K562 (cell line): ENCODE data around the gene RALGPS1. TPM values are rescaled to one million over a fixed set of nuclear protein-coding genes. Genes with fewer than 3 reads are reported as not detected.

Experiments used
- AFF4 ChIP-seq: sonication (generic); formaldehyde crosslinking; IDR thresholded peaks from 2 replicates; pipeline ENCODE4 v1.8.0; 2023; ENCODE audit warnings: mild to moderate bottlenecking, missing genetic modification reagents
- CBX3 ChIP-seq, 2 experiments: IDR thresholded peaks; 1 replicate in 1 of 2; 2 replicates in 1 of 2; pipeline ENCODE4 v1.6.1; 2012; ENCODE audit warnings: inconsistent platforms in 2 of 2, low read length in 2 of 2, borderline replicate concordance in 1 of 2, control low read depth in 1 of 2
- CLOCK ChIP-seq: fragments of 250-450 bp; sonication (Bioruptor Pico); IDR thresholded peaks from 2 replicates; pipeline ENCODE4 v1.4.0; 2020; ENCODE audit warnings: mild to moderate bottlenecking, moderate library complexity, borderline replicate concordance
- DPF2 ChIP-seq: fragments of 450-650 bp; IDR thresholded peaks from 2 replicates; pipeline ENCODE4 v1.6.1; 2016
- ETV6 ChIP-seq, 3 experiments: fragments of 150-350 bp in 1 of 3; sonication (generic) in 1 of 3; formaldehyde crosslinking in 1 of 3; IDR thresholded peaks; 2 replicates each; pipeline versions ENCODE4 v1.6.1 to v1.8.0; 2014 to 2022; ENCODE audit warnings: borderline replicate concordance in 2 of 3, low read depth in 2 of 3, antibody characterized with exemption in 1 of 3, low read length in 1 of 3, mild to moderate bottlenecking in 1 of 3, missing genetic modification reagents in 1 of 3
- FOXJ2 ChIP-seq: fragments of 200-800 bp; sonication (Bioruptor generic); IDR thresholded peaks from 2 replicates; pipeline ENCODE4 v1.6.1; 2016; ENCODE audit warnings: missing genetic modification characterization, missing compliant biosample characterization
- GABPB1 ChIP-seq: sonication (generic); formaldehyde crosslinking; IDR thresholded peaks from 2 replicates; pipeline ENCODE4 v1.8.0; 2022; ENCODE audit warnings: mild to moderate bottlenecking, missing genetic modification reagents
- L3MBTL2 ChIP-seq: fragments of 450-650 bp; IDR thresholded peaks from 2 replicates; pipeline ENCODE4 v1.6.1; 2016; ENCODE audit warnings: mild to moderate bottlenecking, moderate library complexity
- MBD2 ChIP-seq: sonication (generic); IDR thresholded peaks from 2 replicates; pipeline ENCODE4 v1.6.1; 2016; ENCODE audit warnings: low read depth, borderline replicate concordance
- SAFB ChIP-seq: fragments of 200-400 bp; formaldehyde crosslinking; IDR thresholded peaks from 2 replicates; pipeline ENCODE4 v1.6.1; 2017; ENCODE audit warnings: low read depth, low read length, borderline replicate concordance
- SMAD4 ChIP-seq: fragments of 250-450 bp; sonication (Bioruptor Pico); conservative IDR thresholded peaks from 2 replicates; pipeline ENCODE4 v1.8.0; 2021; ENCODE audit warnings: inconsistent platforms, mild to moderate bottlenecking, moderate library complexity
- SRSF9 ChIP-seq: fragments of 200-400 bp; formaldehyde crosslinking; IDR thresholded peaks from 2 replicates; pipeline ENCODE4 v1.6.1; 2017; ENCODE audit warnings: low read depth, low read length, borderline replicate concordance
- STAG1 ChIP-seq: sonication (generic); formaldehyde crosslinking; IDR thresholded peaks from 2 replicates; pipeline ENCODE4 v1.5.0; 2020; ENCODE audit warnings: missing genetic modification reagents, borderline replicate concordance
- STAT5A ChIP-seq: IDR thresholded peaks from 2 replicates; pipeline ENCODE4 v1.6.1; 2012; ENCODE audit warnings: low read length, inconsistent platforms, borderline replicate concordance
- TCF7L2 ChIP-seq: fragments of 150-350 bp; IDR thresholded peaks from 2 replicates; pipeline ENCODE4 v1.6.1; 2016; ENCODE audit warnings: low read depth, mild to moderate bottlenecking, low read length, moderate library complexity
- TEAD2 ChIP-seq: fragments of 450-650 bp; IDR thresholded peaks from 2 replicates; pipeline ENCODE4 v1.6.1; 2016; ENCODE audit warnings: missing genetic modification characterization, control low read depth, missing compliant biosample characterization
- TFAM ChIP-seq: fragments of 250-450 bp; sonication (Bioruptor Pico); conservative IDR thresholded peaks from 2 replicates; pipeline ENCODE4 v1.5.0; 2021; ENCODE audit warnings: mild to moderate bottlenecking, moderate library complexity
- XRCC3 ChIP-seq: fragments of 450-650 bp; IDR thresholded peaks from 2 replicates; pipeline ENCODE4 v1.6.1; 2017; ENCODE audit warnings: mild to moderate bottlenecking, moderate library complexity
- YBX1 ChIP-seq: fragments of 450-650 bp; IDR thresholded peaks from 2 replicates; pipeline ENCODE4 v1.7.1; 2016; ENCODE audit warnings: mild to moderate bottlenecking
- ZNF830 ChIP-seq: fragments of 250-450 bp; sonication (Bioruptor Pico); IDR thresholded peaks from 2 replicates; pipeline ENCODE4 v1.5.0; 2021; ENCODE audit warnings: mild to moderate bottlenecking
- polyA plus RNA-seq, 8 experiments: library from polyadenylated mRNA; depleted of rRNA in 4 of 8; stranded (reverse) in 5 of 8; unstranded in 3 of 8; fragments of >200 nt; fragmentation: Nextera tagmentation in 2 of 8; fragmentation: Illumina TruSeq in 1 of 8; extraction: Ambion mirVana in 2 of 8; extraction: Trizol in 1 of 8; gene quantifications; 2 replicates each; pipeline versions ENCODE4 v1.2.1 to v1.2.3, GENCODE V29; 2011 to 2014; ENCODE audit warnings: inconsistent platforms in 1 of 8, missing spikeins in 1 of 8
- total RNA-seq, 7 experiments: library from RNA; depleted of rRNA in 6 of 7; stranded (reverse); fragments of >200 nt in 6 of 7; fragmentation: Illumina TruSeq in 2 of 7; extraction: Trizol in 2 of 7; gene quantifications; 2 replicates each; pipeline versions ENCODE4 v1.2.1 to v1.2.3, GENCODE V29; 2011 to 2021; ENCODE audit warnings: low replicate concordance in 1 of 7
- TF ChIP-seq, protein P1 (sequence below): fragments of 450-650 bp; conservative IDR thresholded peaks from 2 replicates; pipeline ENCODE4 v1.6.1; 2016; ENCODE audit warnings: missing genetic modification characterization, low read depth, mild to moderate bottlenecking, control low read depth, missing compliant biosample characterization
- TF ChIP-seq, protein P2 (sequence below): fragments of 250-450 bp; sonication (Bioruptor Pico); IDR thresholded peaks from 2 replicates; pipeline ENCODE4 v1.8.0; 2021; ENCODE audit warnings: moderate library complexity, mild to moderate bottlenecking, inconsistent platforms

Gene RALGPS1
- total and polyA plus RNA-seq, 9 of the 15 experiments (the other 6 are each of a cell fraction or from before 2014, with no cell fraction given): 0.04 to 2.6 (median 1.5) TPM

DNA sequence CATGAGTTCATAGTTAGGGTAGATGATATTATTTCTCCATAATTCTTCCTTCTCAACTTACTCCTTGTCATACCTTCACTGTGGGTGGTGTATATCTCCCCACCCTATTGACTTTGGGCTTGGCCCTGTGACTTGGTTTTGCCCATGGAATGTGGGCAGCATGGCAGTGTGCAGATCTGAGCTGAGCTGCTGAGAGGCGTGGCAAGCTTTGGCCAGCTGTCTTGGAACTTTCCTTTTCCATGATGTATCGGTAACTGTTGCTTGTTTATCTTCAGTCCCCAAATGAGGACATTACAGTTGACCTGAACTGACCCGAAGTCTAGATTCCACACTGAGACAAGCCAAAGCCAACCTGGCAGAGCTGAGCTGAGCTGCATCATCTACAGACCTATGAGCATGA, 70.4 kb downstream of the RALGPS1 start (continued):
- no peak for TF ChIP-seq CLOCK (CRISPR knock-in tag)
- no peak for TF ChIP-seq STAT5A
- TF ChIP-seq GABPB1 (CRISPR knock-in tag): no peak
- TF ChIP-seq, protein P1, sequence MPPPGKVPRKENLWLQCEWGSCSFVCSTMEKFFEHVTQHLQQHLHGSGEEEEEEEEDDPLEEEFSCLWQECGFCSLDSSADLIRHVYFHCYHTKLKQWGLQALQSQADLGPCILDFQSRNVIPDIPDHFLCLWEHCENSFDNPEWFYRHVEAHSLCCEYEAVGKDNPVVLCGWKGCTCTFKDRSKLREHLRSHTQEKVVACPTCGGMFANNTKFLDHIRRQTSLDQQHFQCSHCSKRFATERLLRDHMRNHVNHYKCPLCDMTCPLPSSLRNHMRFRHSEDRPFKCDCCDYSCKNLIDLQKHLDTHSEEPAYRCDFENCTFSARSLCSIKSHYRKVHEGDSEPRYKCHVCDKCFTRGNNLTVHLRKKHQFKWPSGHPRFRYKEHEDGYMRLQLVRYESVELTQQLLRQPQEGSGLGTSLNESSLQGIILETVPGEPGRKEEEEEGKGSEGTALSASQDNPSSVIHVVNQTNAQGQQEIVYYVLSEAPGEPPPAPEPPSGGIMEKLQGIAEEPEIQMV (tag): peak; percentile 70; the same call in 1 of the 2 replicates
- TF ChIP-seq AFF4 (CRISPR knock-in tag): no peak
- TF ChIP-seq MBD2: no peak
- peak; percentile 79; the same call in 1 of the 2 replicates for TF ChIP-seq FOXJ2
- peak; percentile 77 for TF ChIP-seq TEAD2 (tag)
- no peak for TF ChIP-seq STAG1 (CRISPR knock-in tag)
- no peak for TF ChIP-seq SRSF9
- no peak for TF ChIP-seq TFAM (CRISPR knock-in tag)
- TF ChIP-seq, protein P2, sequence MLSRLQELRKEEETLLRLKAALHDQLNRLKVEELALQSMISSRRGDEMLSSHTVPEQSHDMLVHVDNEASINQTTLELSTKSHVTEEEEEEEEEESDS (CRISPR knock-in tag): no peak
- no peak for TF ChIP-seq XRCC3
- TF ChIP-seq CBX3 (IDR thresholded peaks at IDR 0.05; ENCODE audit: borderline replicate concordance in 1 of 2, low read length in 2 of 2): no peak
- TF ChIP-seq ETV6 (IDR thresholded peaks at IDR 0.05; ENCODE audit: borderline replicate concordance in 1 of 2, low read depth in 2 of 2, low read length in 1 of 2): 0 out of 4 replicates have a peak, but pooled peaks of 1 of the 2 experiments have one; percentile 41
- TF ChIP-seq ETV6 (CRISPR knock-in tag; IDR thresholded peaks at IDR 0.05; ENCODE audit: borderline replicate concordance): no peak
- TF ChIP-seq YBX1: no peak
- no peak for TF ChIP-seq SAFB
- peak; percentile 63 for TF ChIP-seq SMAD4 (CRISPR knock-in tag)
- peak; percentile 32; the same call in 1 of the 2 replicates for TF ChIP-seq L3MBTL2
- TF ChIP-seq TCF7L2: no peak
- no peak for TF ChIP-seq DPF2
- TF ChIP-seq ZNF830 (CRISPR knock-in tag): no peak
